Tibial artery (tissue), 4 donors: ENCODE measurements around the gene CMKLR1.
A peak's percentile ranks its signal among the peaks of the same experiment; 100 is the strongest.

Experiments
- DNase-seq, 2 donors: peaks; one replicate each; pipeline ENCODE4 v3.0.0-alpha.2; 2019
- H3K27ac ChIP-seq, 2 donors: fragments of 200-600 bp; sonication (generic) in 1 of 2; 1 replicate in 1 of 2; 2 replicates in 1 of 2; pipeline ENCODE4 v1.5.1; 2018 to 2019; ENCODE audit warnings: mild to moderate bottlenecking in 1 of 2
- H3K27me3 ChIP-seq, 2 donors: fragments of 200-600 bp; sonication (generic) in 1 of 2; one replicate each; pipeline versions ENCODE4 v1.5.1 to v1.6.0; 2016 to 2019
- H3K36me3 ChIP-seq, 3 donors: fragments of 200-600 bp; sonication (generic) in 2 of 3; one replicate each; pipeline ENCODE4 v1.5.1; 2016 to 2019; ENCODE audit warnings: mild to moderate bottlenecking in 2 of 3
- H3K4me1 ChIP-seq, 4 donors: fragments of 200-600 bp; sonication (generic) in 2 of 4; 1 replicate in 3 of 4; 2 replicates in 1 of 4; pipeline ENCODE4 v1.5.1; 2016 to 2019
- H3K4me3 ChIP-seq, 2 donors: fragments of 200-600 bp; sonication (generic) in 1 of 2; 1 replicate in 1 of 2; 2 replicates in 1 of 2; pipeline ENCODE4 v1.5.1; 2018 to 2019; ENCODE audit warnings: mild to moderate bottlenecking in 2 of 2
- H3K9me3 ChIP-seq, 3 donors: fragments of 200-600 bp; sonication (generic) in 1 of 3; one replicate each; pipeline ENCODE4 v1.5.1; 2016 to 2019
- intact Hi-C: fragments of 100-400 bp; cut with DNase I; formaldehyde crosslinking; loops from one replicate; pipeline ENCODE4 v1.15.0; 2023; ENCODE audit warnings: low total_unique reads
- TF ChIP-seq, protein P1 (sequence below), 2 experiments: fragments of 200-600 bp in 1 of 2; fragments of 450-650 bp in 1 of 2; IDR thresholded peaks; one replicate each; pipeline ENCODE4 v1.5.1; 2017 to 2019; ENCODE audit warnings: antibody characterized with exemption in 2 of 2, mild to moderate bottlenecking in 1 of 2, moderate library complexity in 1 of 2

CMKLR1 gene

DNA sequence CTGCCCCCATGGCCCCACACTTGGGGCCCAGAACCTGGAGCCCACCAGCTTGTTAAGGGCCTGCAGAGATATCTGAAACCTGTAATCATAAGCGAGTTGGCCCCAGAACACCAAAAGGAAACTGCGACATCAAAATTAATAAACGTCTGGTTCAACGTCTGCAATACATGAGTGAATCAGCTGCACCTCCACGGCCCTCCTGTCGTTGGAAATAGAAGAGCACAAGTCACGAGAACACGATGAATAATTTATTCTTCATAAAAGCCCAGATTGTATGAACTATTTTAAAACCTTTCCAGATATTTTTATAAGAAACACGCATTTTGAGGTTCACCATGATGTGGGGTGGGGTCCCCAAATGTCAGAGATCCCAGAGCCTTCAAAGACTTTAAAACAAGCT lies 9.7 kb upstream of the CMKLR1 start:
- Histone ChIP-seq H3K36me3 (no peaks in the 10 kb centered on the region), H3K27ac (peak overlapping the region; percentile 73 to 84), H3K4me1 (peaks cover 0 to 16% (median 8%) of the 10 kb centered on the region in 4 donors), H3K27me3 (no peaks in the 10 kb centered on the region), H3K9me3 (no peaks in the 10 kb centered on the region), H3K4me3 (peak overlapping the region; percentile 5 to 13)
- intact Hi-C loops, result no loop called here
- TF ChIP-seq, protein P1, sequence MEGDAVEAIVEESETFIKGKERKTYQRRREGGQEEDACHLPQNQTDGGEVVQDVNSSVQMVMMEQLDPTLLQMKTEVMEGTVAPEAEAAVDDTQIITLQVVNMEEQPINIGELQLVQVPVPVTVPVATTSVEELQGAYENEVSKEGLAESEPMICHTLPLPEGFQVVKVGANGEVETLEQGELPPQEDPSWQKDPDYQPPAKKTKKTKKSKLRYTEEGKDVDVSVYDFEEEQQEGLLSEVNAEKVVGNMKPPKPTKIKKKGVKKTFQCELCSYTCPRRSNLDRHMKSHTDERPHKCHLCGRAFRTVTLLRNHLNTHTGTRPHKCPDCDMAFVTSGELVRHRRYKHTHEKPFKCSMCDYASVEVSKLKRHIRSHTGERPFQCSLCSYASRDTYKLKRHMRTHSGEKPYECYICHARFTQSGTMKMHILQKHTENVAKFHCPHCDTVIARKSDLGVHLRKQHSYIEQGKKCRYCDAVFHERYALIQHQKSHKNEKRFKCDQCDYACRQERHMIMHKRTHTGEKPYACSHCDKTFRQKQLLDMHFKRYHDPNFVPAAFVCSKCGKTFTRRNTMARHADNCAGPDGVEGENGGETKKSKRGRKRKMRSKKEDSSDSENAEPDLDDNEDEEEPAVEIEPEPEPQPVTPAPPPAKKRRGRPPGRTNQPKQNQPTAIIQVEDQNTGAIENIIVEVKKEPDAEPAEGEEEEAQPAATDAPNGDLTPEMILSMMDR (IDR thresholded peaks at IDR 0.05), result no peak
- DNase-seq, result no peak

- Histone ChIP-seq H3K27me3 (no peaks in the 10 kb centered on the region), H3K9me3 (no peaks in the 10 kb centered on the region), H3K4me3 (no peak overlapping the region), H3K4me1 (peaks cover 0 to 33% (median 20%) of the 10 kb centered on the region in 4 donors), H3K27ac (no peak overlapping the region), H3K36me3 (no peaks in the 10 kb centered on the region)
- intact Hi-C loops, result no loop called here
- TF ChIP-seq, protein P1 (IDR thresholded peaks at IDR 0.05), result no peak
- DNase-seq, result no peak
Observed at GRCh38 chr12:108346727-108347710, 7.9 kb upstream of the CMKLR1 start.

DNA sequence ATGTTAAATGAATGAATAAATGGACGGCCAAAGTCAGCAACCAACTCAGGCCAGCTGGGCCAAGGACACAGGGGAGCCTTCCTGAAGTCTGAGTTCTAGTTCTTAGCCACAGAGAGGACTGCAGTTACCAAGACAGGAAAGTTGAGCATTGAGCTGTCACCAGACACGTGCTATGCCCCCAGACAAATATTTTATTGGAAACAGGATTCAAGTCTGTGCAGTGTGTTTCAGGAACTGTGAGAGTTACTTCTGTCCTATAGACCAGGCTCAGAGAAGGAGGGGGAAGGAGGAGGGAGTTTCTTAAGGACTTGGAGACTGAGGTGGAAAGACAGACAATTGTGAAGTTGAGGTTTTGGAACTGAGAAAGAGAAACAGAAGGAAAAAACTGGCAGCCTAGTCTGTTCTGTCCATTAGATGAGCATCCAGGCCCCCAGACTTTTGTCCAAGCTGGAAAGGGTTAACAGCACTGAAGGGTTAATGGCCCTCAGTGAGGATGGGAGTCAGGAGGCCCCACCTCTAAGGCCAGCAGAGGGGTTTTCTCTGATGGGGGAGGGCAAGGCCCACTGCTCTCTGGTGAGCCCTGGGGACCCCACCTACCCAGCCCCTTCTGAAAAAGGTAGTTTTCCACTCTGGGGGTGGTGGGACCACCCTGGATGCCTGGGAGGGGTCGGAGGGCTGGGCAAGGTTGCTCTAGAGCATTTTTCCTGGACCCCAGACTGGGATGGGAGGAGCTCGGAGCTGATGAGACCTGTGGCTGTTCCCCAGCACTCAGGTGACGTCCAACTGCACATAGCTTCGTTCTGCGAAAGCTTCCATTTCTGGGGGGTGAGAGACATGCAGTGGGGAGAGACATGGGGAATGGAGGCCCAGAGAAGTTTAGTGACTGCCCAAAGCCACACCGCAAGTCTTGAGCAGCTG lies 6.9 kb upstream of the CMKLR1 start:
- Histone ChIP-seq H3K27me3 (no peaks in the 10 kb centered on the region), H3K4me3 (no peak overlapping the region), H3K36me3 (no peaks in the 10 kb centered on the region), H3K4me1 (peaks cover 0 to 41% (median 24%) of the 10 kb centered on the region in 4 donors), H3K9me3 (no peaks in the 10 kb centered on the region), H3K27ac (no peak overlapping the region)
- intact Hi-C loops, result no loop called here
- TF ChIP-seq, protein P1 (IDR thresholded peaks at IDR 0.05), result no peak
- DNase-seq, result no peak

GRCh38 chr12:108342985-108343384 lies 3.9 kb upstream of the CMKLR1 start:
- intact Hi-C loops, result loop anchor here (5.0 kb wide), 1 partner anchor 41 kb away; no protein-coding TSS in a partner anchor
- TF ChIP-seq, protein P1 (IDR thresholded peaks at IDR 0.05), result no peak
- no peaks in the 10 kb centered on the region for H3K9me3 ChIP-seq
- peaks cover 0 to 55% (median 36%) of the 10 kb centered on the region in 4 donors for H3K4me1 ChIP-seq
- DNase-seq, result peak in 1 of 2 donors; percentile 84
- H3K27ac ChIP-seq, result peak overlapping the region; percentile 87 to 92
- no peaks in the 10 kb centered on the region for H3K36me3 ChIP-seq
- no peak overlapping the region for H3K4me3 ChIP-seq
- no peaks in the 10 kb centered on the region for H3K27me3 ChIP-seq
